Measurements from ENCODE around the gene GIPC3. TPM values are rescaled to one million over a fixed set of nuclear protein-coding genes. Genes with fewer than 3 reads are reported as not detected.
A peak's percentile ranks its signal among the peaks of the same experiment; 100 is the strongest.

The GIPC3 gene
- total RNA-seq, 1 donor from 2014 or later: not detected

DNA sequence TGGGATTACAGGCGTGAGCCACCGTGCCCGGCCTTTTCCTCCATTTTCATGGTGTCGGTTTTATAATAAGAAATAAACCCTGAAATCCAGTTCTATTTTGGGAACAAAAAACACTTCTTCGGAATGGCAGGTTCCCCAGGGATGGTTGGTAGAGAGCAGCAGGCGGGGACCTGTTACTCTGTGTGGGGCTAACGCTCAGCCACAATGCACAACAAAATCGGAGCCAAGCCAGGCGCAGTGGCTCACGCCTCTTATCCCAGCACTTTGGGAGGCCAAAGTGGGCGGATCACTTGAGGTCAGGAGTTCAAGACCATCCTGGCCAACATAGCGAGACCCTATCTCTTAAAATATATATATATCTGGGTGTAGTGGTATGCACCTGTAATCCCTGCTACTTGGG lies 15.7 kb downstream of the GIPC3 start:
- H3K36me3 Mint-ChIP-seq: no peaks in the 10 kb centered on the region
- no peaks in the 10 kb centered on the region for H3K4me1 Mint-ChIP-seq
- no peak overlapping the region for H3K4me3 Mint-ChIP-seq
- Histone ChIP-seq H3K79me2 (ENCODE audit: low read depth) (no peaks in the 10 kb centered on the region), H3K4me2 (no peak overlapping the region), H3K9ac (no peak overlapping the region), H3K36me3 (no peaks in the 10 kb centered on the region), H3F3A (ENCODE audit: low read depth) (no peaks in the 10 kb centered on the region), H4K20me1 (ENCODE audit: low read depth) (no peaks in the 10 kb centered on the region), H3K4me3 (no peak overlapping the region), H2AFZ (replicated peaks) (no peak overlapping the region), H3K27ac (no peak overlapping the region), H3K9me3 (ENCODE audit: low read depth) (no peaks in the 10 kb centered on the region), H3K4me1 (no peaks in the 10 kb centered on the region), H3K27me3 (peaks cover 17% of the 10 kb centered on the region)
- peaks cover 2% of the 10 kb centered on the region for H3K27me3 Mint-ChIP-seq (ENCODE audit: insufficient read depth, low read depth)
- no peaks in the 10 kb centered on the region for H3K9me3 Mint-ChIP-seq
- no peak overlapping the region for H3K27ac Mint-ChIP-seq
- TF ChIP-seq EZH2 (IDR thresholded peaks at IDR 0.05) (no peak), CTCF (IDR thresholded peaks at IDR 0.05) (no peak), EZH2phosphoT487 (IDR thresholded peaks at IDR 0.05) (no peak)
- no peak for DNase-seq (ENCODE audit: low spot score)

DNA sequence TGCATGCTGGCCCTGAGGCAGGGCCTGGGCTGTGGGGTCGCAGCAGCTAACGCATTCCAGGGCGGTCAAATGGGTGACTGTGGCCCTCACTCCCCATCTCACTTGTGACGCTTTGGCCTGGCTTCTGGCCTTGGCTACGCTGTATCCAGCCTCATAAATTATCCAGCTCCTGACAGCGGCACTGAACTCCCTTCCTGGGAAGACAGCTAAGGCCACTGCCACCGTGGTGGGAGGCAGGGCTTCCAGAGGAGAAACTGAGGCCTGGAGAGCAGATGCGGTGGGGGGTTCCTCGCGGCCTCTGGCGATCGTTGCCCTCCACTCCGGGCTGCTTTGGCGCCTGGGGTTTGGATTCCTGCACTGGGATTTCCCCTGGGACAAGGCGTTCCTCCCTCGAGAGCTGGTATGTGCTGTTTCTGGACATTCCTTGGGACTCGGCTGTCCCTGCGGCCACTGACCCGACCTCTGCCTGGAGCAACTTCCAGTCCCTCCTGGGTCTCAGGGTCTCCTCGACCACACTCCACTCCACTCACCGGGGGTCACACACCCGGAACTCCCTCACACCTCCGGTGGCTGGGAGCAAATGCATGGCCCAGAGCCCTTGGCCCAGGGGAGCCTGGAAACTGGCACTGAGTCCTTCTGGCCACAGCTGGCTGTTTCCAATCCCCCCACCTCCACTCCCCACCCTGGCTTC lies 18.0 kb downstream of the GIPC3 start:
- peaks cover 10% of the 10 kb centered on the region for H3K4me1 Mint-ChIP-seq
- no peak overlapping the region for H3K4me3 Mint-ChIP-seq
- TF ChIP-seq EZH2phosphoT487 (IDR thresholded peaks at IDR 0.05) (no peak), CTCF (IDR thresholded peaks at IDR 0.05) (no peak), EZH2 (IDR thresholded peaks at IDR 0.05) (no peak)
- no peaks in the 10 kb centered on the region for H3K9me3 Mint-ChIP-seq
- H3K9me3 ChIP-seq (ENCODE audit: low read depth): no peaks in the 10 kb centered on the region
- no peaks in the 10 kb centered on the region for H3K36me3 Mint-ChIP-seq
- H3K27ac ChIP-seq: no peak overlapping the region
- no peak overlapping the region for H3K9ac ChIP-seq
- DNase-seq (ENCODE audit: low spot score): no peak
- no peak overlapping the region for H2AFZ ChIP-seq (replicated peaks)
- H3K27me3 ChIP-seq: peaks cover 37% of the 10 kb centered on the region
- peaks cover 12% of the 10 kb centered on the region for H3F3A ChIP-seq (ENCODE audit: low read depth)
- H3K27ac Mint-ChIP-seq: no peak overlapping the region
- no peak overlapping the region for H3K4me3 ChIP-seq
- H3K27me3 Mint-ChIP-seq (ENCODE audit: insufficient read depth, low read depth): peaks cover 8% of the 10 kb centered on the region
- H3K4me2 ChIP-seq: no peak overlapping the region
- H4K20me1 ChIP-seq (ENCODE audit: low read depth): no peaks in the 10 kb centered on the region
- H3K79me2 ChIP-seq (ENCODE audit: low read depth): no peaks in the 10 kb centered on the region
- peaks cover 12% of the 10 kb centered on the region for H3K4me1 ChIP-seq
- H3K36me3 ChIP-seq: no peaks in the 10 kb centered on the region

GRCh38 chr19:3604227-3604986 lies 19.1 kb downstream of the GIPC3 start:
- Histone ChIP-seq H2AFZ (replicated peaks) (no peak overlapping the region), H3K79me2 (ENCODE audit: low read depth) (no peaks in the 10 kb centered on the region), H3K36me3 (no peaks in the 10 kb centered on the region), H3K27me3 (peaks cover 37% of the 10 kb centered on the region), H4K20me1 (ENCODE audit: low read depth) (no peaks in the 10 kb centered on the region), H3K4me3 (no peak overlapping the region), H3K9me3 (ENCODE audit: low read depth) (no peaks in the 10 kb centered on the region), H3K4me1 (peaks cover 12% of the 10 kb centered on the region), H3K4me2 (no peak overlapping the region), H3K27ac (no peak overlapping the region), H3K9ac (no peak overlapping the region), H3F3A (ENCODE audit: low read depth) (peaks cover 14% of the 10 kb centered on the region)
- peaks cover 8% of the 10 kb centered on the region for H3K27me3 Mint-ChIP-seq (ENCODE audit: insufficient read depth, low read depth)
- H3K4me3 Mint-ChIP-seq: no peak overlapping the region
- TF ChIP-seq EZH2 (IDR thresholded peaks at IDR 0.05): no peak
- TF ChIP-seq EZH2phosphoT487 (IDR thresholded peaks at IDR 0.05): no peak
- no peak for TF ChIP-seq CTCF (IDR thresholded peaks at IDR 0.05)
- peaks cover 11% of the 10 kb centered on the region for H3K4me1 Mint-ChIP-seq
- no peaks in the 10 kb centered on the region for H3K36me3 Mint-ChIP-seq
- H3K27ac Mint-ChIP-seq: peak overlapping the region; percentile 78
- no peaks in the 10 kb centered on the region for H3K9me3 Mint-ChIP-seq
- DNase-seq (ENCODE audit: low spot score): no peak

All from neural progenitor cell (in vitro differentiated cells).